NCI-H82 treated with DMSO at 0.1 percent for 48 hours (cell line): ENCODE measurements around the gene ITIH2.

Source experiments
- DNase-seq: peaks from one replicate; lab custom pipeline; 2025; ENCODE audit not compliant: unreplicated experiment; lab: John Stamatoyannopoulos, UW

ITIH2 gene

GRCh38 chr10:7792541-7792940 lies 89.4 kb downstream of the ITIH2 start:
- DNase-seq = no peak

- no peak for DNase-seq
These were observed 91.3 kb downstream of the ITIH2 start for GRCh38 chr10:7794251-7795026.

- DNase-seq = no peak
These were observed 92.5 kb downstream of the ITIH2 start for GRCh38 chr10:7795605-7796004.

- DNase-seq = no peak
These were observed 94.5 kb downstream of the ITIH2 start for GRCh38 chr10:7797582-7797981.
